OCI-LY3 (cell line): Measurements from ENCODE around the gene SLC22A15.

Experiments used
- H2AFZ ChIP-seq: fragments of 200-600, 300-600 bp; shearing (Covaris generic); 2 replicates; pipeline ENCODE4 v1.6.0; 2014; ENCODE audit warnings: antibody characterized with exemption, low read depth, low read length
- H3K27ac ChIP-seq: fragments of 200-600, 300-600 bp; sonication (generic); 2 replicates; pipeline ENCODE4 v1.5.1; 2014; ENCODE audit warnings: mild to moderate bottlenecking, low read length, moderate library complexity, mixed read lengths
- H3K27me3 ChIP-seq: fragments of 200-600, 300-600 bp; sonication (generic); 2 replicates; pipeline ENCODE4 v1.6.1; 2014; ENCODE audit warnings: low read depth, low read length, mixed read lengths
- H3K36me3 ChIP-seq: fragments of 200-600, 300-600 bp; sonication (generic); replicated peaks from 2 replicates; pipeline ENCODE3; 2014; ENCODE audit warnings: low read depth, low read length, mixed read lengths
- H3K4me1 ChIP-seq: fragments of 300-600, 200-600 bp; sonication (generic); 2 replicates; pipeline ENCODE4 v1.6.1; 2014; ENCODE audit warnings: low read length, mixed read lengths
- H3K4me2 ChIP-seq: fragments of 200-600, 300-600 bp; sonication (generic); 2 replicates; pipeline ENCODE4 v1.6.1; 2014; ENCODE audit warnings: low read length, mixed read lengths
- H3K4me3 ChIP-seq: fragments of 300-600, 200-600 bp; sonication (generic); 2 replicates; pipeline ENCODE4 v1.5.1; 2014; ENCODE audit warnings: antibody characterized with exemption, mild to moderate bottlenecking, low read length, moderate library complexity
- H3K79me2 ChIP-seq: fragments of 300-600, 200-600 bp; shearing (Covaris generic); 2 replicates; pipeline ENCODE4 v1.6.1; 2014; ENCODE audit warnings: mild to moderate bottlenecking, low read length, mixed read lengths
- H3K9ac ChIP-seq: fragments of 300-600, 200-600 bp; shearing (Covaris generic); 2 replicates; pipeline ENCODE4 v1.6.0; 2014; ENCODE audit warnings: mild to moderate bottlenecking, low read length, moderate library complexity
- H3K9me3 ChIP-seq: fragments of 200-600, 300-600 bp; shearing (Covaris generic); 2 replicates; pipeline ENCODE4 v1.6.1; 2014; ENCODE audit warnings: low read length, mixed read lengths; ENCODE audit not compliant: insufficient read depth
- H4K20me1 ChIP-seq: fragments of 200-600, 300-600 bp; sonication (generic); 2 replicates; pipeline ENCODE4 v1.6.1; 2016; ENCODE audit warnings: low read length, mixed read lengths; ENCODE audit not compliant: insufficient read depth
- CTCF ChIP-seq: fragments of 200-600, 300-600 bp; sonication (generic); IDR thresholded peaks from 2 replicates; pipeline ENCODE4 v1.5.1; 2014; ENCODE audit warnings: antibody characterized with exemption, low read length, low read depth
- EZH2phosphoT487 ChIP-seq: fragments of 200-600 bp; shearing (Covaris generic); IDR thresholded peaks from 2 replicates; pipeline ENCODE4 v1.6.1; 2018; ENCODE audit warnings: antibody characterized with exemption, mixed run types, low read depth

SLC22A15 gene

GRCh38 chr1:116066868-116067565, 90.7 kb downstream of the SLC22A15 start:
- Histone ChIP-seq H3K4me3 (no peak overlapping the region), H3K4me2 (no peak overlapping the region), H3K4me1 (no peaks in the 10 kb centered on the region), H3K79me2 (no peaks in the 10 kb centered on the region), H3K9ac (no peak overlapping the region), H4K20me1 (no peaks in the 10 kb centered on the region), H3K36me3 (no peaks in the 10 kb centered on the region), H3K9me3 (no peaks in the 10 kb centered on the region), H3K27me3 (no peaks in the 10 kb centered on the region), H3K27ac (no peak overlapping the region), H2AFZ (no peak overlapping the region)
- no peak for TF ChIP-seq CTCF
- no peak for TF ChIP-seq EZH2phosphoT487

GRCh38 chr1:116067566-116067890, 91.2 kb downstream of the SLC22A15 start:
- H4K20me1 ChIP-seq, result no peaks in the 10 kb centered on the region
- no peak overlapping the region for H3K4me2 ChIP-seq
- no peak overlapping the region for H3K9ac ChIP-seq
- H3K9me3 ChIP-seq, result no peaks in the 10 kb centered on the region
- H3K36me3 ChIP-seq, result no peaks in the 10 kb centered on the region
- no peaks in the 10 kb centered on the region for H3K79me2 ChIP-seq
- H3K4me1 ChIP-seq, result no peaks in the 10 kb centered on the region
- no peak overlapping the region for H3K27ac ChIP-seq
- TF ChIP-seq EZH2phosphoT487 (no peak), CTCF (no peak)
- H3K27me3 ChIP-seq, result no peaks in the 10 kb centered on the region
- H2AFZ ChIP-seq, result no peak overlapping the region
- H3K4me3 ChIP-seq, result no peak overlapping the region

- Histone ChIP-seq H4K20me1 (no peaks in the 10 kb centered on the region), H3K36me3 (no peaks in the 10 kb centered on the region)
These were observed 99.3 kb downstream of the SLC22A15 start for GRCh38 chr1:116075575-116075974.

GRCh38 chr1:116075990-116076389, 99.7 kb downstream of the SLC22A15 start:
- Histone ChIP-seq H2AFZ (no peak overlapping the region), H3K9ac (no peak overlapping the region), H3K27ac (no peak overlapping the region), H3K79me2 (no peaks in the 10 kb centered on the region), H3K27me3 (no peaks in the 10 kb centered on the region), H4K20me1 (no peaks in the 10 kb centered on the region), H3K4me2 (no peak overlapping the region), H3K4me1 (no peaks in the 10 kb centered on the region), H3K4me3 (no peak overlapping the region), H3K9me3 (no peaks in the 10 kb centered on the region), H3K36me3 (no peaks in the 10 kb centered on the region)
- TF ChIP-seq EZH2phosphoT487 (no peak), CTCF (no peak)

More at GRCh38 chr1:116075575-116075974, 99.3 kb downstream of the SLC22A15 start:
- no peaks in the 10 kb centered on the region for H3K4me1 ChIP-seq
- TF ChIP-seq CTCF (no peak), EZH2phosphoT487 (no peak)
- H3K4me3 ChIP-seq, result no peak overlapping the region
- H3K9ac ChIP-seq, result no peak overlapping the region
- no peaks in the 10 kb centered on the region for H3K9me3 ChIP-seq
- no peak overlapping the region for H3K27ac ChIP-seq
- H3K27me3 ChIP-seq, result no peaks in the 10 kb centered on the region
- H3K79me2 ChIP-seq, result no peaks in the 10 kb centered on the region
- H3K4me2 ChIP-seq, result no peak overlapping the region
- no peak overlapping the region for H2AFZ ChIP-seq
